Body of pancreas (tissue), 4 donors: Measurements from ENCODE around the gene DACH1.

Experiments used
- POLR2A ChIP-seq, 3 donors: fragments of 450-650 bp; IDR thresholded peaks; one replicate each; pipeline ENCODE4 v1.6.1; 2016; ENCODE audit warnings: antibody characterized with exemption in 3 of 3, mild to moderate bottlenecking in 2 of 3
- TF ChIP-seq, protein P1 (sequence below), 7 experiments: fragments of 450-650 bp in 4 of 7; fragments of 200-600 bp in 3 of 7; sonication (generic) in 3 of 7; IDR thresholded peaks; one replicate each; pipeline ENCODE4 v1.5.1; 2016 to 2019; ENCODE audit warnings: antibody characterized with exemption in 7 of 7

DNA sequence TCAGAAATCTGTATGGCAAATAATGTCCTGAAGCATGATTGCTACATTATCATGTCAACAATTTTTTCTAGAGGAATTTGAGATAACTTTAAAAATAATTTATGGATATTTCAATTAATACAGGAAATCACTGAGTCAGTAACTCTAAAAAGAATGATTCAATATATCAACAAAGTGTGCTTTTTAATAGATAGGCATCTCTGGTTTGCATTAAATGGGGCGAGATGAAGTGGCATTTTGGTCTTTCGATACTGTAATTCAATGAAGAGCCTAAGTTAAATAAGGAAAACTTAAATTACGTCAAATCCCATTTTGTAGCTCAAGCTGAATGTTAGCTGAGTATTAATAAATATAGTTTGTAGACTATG lies 342.8 kb downstream of the DACH1 start:
- TF ChIP-seq, protein P1, sequence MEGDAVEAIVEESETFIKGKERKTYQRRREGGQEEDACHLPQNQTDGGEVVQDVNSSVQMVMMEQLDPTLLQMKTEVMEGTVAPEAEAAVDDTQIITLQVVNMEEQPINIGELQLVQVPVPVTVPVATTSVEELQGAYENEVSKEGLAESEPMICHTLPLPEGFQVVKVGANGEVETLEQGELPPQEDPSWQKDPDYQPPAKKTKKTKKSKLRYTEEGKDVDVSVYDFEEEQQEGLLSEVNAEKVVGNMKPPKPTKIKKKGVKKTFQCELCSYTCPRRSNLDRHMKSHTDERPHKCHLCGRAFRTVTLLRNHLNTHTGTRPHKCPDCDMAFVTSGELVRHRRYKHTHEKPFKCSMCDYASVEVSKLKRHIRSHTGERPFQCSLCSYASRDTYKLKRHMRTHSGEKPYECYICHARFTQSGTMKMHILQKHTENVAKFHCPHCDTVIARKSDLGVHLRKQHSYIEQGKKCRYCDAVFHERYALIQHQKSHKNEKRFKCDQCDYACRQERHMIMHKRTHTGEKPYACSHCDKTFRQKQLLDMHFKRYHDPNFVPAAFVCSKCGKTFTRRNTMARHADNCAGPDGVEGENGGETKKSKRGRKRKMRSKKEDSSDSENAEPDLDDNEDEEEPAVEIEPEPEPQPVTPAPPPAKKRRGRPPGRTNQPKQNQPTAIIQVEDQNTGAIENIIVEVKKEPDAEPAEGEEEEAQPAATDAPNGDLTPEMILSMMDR (IDR thresholded peaks at IDR 0.05): no peak
- TF ChIP-seq POLR2A (IDR thresholded peaks at IDR 0.05): no peak
